ENCODE measurements around the gene ABCA8.

GRCh38 chr17:68950725-68951124 is 4.5 kb downstream of the ABCA8 start:
- TF ChIP-seq MAX (CRISPR knock-in tag; IDR thresholded peaks at IDR 0.05) (no peak), CTCF (IDR thresholded peaks at IDR 0.05) (no peak), ETV6 (CRISPR knock-in tag; IDR thresholded peaks at IDR 0.05) (no peak), JUN (CRISPR knock-in tag; IDR thresholded peaks at IDR 0.05) (no peak), ESRRA (CRISPR knock-in tag; IDR thresholded peaks at IDR 0.05; ENCODE audit: borderline replicate concordance) (no peak)
- TF ChIP-seq, protein P1, sequence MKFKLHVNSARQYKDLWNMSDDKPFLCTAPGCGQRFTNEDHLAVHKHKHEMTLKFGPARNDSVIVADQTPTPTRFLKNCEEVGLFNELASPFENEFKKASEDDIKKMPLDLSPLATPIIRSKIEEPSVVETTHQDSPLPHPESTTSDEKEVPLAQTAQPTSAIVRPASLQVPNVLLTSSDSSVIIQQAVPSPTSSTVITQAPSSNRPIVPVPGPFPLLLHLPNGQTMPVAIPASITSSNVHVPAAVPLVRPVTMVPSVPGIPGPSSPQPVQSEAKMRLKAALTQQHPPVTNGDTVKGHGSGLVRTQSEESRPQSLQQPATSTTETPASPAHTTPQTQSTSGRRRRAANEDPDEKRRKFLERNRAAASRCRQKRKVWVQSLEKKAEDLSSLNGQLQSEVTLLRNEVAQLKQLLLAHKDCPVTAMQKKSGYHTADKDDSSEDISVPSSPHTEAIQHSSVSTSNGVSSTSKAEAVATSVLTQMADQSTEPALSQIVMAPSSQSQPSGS (CRISPR knock-in tag; IDR thresholded peaks at IDR 0.05; ENCODE audit: borderline replicate concordance, low read depth): no peak
- TF ChIP-seq, protein P2, sequence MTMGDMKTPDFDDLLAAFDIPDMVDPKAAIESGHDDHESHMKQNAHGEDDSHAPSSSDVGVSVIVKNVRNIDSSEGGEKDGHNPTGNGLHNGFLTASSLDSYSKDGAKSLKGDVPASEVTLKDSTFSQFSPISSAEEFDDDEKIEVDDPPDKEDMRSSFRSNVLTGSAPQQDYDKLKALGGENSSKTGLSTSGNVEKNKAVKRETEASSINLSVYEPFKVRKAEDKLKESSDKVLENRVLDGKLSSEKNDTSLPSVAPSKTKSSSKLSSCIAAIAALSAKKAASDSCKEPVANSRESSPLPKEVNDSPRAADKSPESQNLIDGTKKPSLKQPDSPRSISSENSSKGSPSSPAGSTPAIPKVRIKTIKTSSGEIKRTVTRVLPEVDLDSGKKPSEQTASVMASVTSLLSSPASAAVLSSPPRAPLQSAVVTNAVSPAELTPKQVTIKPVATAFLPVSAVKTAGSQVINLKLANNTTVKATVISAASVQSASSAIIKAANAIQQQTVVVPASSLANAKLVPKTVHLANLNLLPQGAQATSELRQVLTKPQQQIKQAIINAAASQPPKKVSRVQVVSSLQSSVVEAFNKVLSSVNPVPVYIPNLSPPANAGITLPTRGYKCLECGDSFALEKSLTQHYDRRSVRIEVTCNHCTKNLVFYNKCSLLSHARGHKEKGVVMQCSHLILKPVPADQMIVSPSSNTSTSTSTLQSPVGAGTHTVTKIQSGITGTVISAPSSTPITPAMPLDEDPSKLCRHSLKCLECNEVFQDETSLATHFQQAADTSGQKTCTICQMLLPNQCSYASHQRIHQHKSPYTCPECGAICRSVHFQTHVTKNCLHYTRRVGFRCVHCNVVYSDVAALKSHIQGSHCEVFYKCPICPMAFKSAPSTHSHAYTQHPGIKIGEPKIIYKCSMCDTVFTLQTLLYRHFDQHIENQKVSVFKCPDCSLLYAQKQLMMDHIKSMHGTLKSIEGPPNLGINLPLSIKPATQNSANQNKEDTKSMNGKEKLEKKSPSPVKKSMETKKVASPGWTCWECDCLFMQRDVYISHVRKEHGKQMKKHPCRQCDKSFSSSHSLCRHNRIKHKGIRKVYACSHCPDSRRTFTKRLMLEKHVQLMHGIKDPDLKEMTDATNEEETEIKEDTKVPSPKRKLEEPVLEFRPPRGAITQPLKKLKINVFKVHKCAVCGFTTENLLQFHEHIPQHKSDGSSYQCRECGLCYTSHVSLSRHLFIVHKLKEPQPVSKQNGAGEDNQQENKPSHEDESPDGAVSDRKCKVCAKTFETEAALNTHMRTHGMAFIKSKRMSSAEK (CRISPR knock-in tag; IDR thresholded peaks at IDR 0.05; ENCODE audit: borderline replicate concordance): no peak
